AG04449 (cell line): ENCODE data around the gene FAHD2A.
"Not testable (repeated sequence)": the region's sequence is repeated elsewhere in the genome, so short reads cannot be mapped to it uniquely, and the experiment has no call there.

ENCODE experiments used
- CTCF ChIA-PET: fragments of 350-600 bp; formaldehyde crosslinking; extraction: SDS; loops from one replicate; lab custom pipeline; 2021; ENCODE audit warnings: antibody characterized with exemption; lab: Yijun Ruan, JAX
- POLR2A ChIA-PET: fragments of 400-600, 350-600 bp; formaldehyde crosslinking; extraction: SDS; loops from one replicate; lab custom pipeline; 2020; ENCODE audit warnings: antibody characterized with exemption, inconsistent platforms; lab: Yijun Ruan, JAX
- DNase-seq: peaks from one replicate; pipeline ENCODE4 v3.0.0-alpha.2; 2010; ENCODE audit warnings: low read depth, low spot score
- H3K4me3 ChIP-seq: 2 replicates; pipeline ENCODE4 v1.5.1; 2011; ENCODE audit warnings: low read depth, mild to moderate bottlenecking, control low read depth, low read length
- TF ChIP-seq, protein P1 (sequence below): IDR thresholded peaks from one replicate; pipeline ENCODE4 v1.5.1; 2011; ENCODE audit warnings: mild to moderate bottlenecking, moderate library complexity, low read length, control low read depth, inconsistent platforms; ENCODE audit not compliant: insufficient read depth; ENCODE audit errors: missing control alignments

FAHD2A gene

GRCh38 chr2:95392320-95392719 is 10.2 kb upstream of the FAHD2A start:
- H3K4me3 ChIP-seq = no peak overlapping the region
- TF ChIP-seq, protein P1, sequence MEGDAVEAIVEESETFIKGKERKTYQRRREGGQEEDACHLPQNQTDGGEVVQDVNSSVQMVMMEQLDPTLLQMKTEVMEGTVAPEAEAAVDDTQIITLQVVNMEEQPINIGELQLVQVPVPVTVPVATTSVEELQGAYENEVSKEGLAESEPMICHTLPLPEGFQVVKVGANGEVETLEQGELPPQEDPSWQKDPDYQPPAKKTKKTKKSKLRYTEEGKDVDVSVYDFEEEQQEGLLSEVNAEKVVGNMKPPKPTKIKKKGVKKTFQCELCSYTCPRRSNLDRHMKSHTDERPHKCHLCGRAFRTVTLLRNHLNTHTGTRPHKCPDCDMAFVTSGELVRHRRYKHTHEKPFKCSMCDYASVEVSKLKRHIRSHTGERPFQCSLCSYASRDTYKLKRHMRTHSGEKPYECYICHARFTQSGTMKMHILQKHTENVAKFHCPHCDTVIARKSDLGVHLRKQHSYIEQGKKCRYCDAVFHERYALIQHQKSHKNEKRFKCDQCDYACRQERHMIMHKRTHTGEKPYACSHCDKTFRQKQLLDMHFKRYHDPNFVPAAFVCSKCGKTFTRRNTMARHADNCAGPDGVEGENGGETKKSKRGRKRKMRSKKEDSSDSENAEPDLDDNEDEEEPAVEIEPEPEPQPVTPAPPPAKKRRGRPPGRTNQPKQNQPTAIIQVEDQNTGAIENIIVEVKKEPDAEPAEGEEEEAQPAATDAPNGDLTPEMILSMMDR = no peak
- POLR2A ChIA-PET = no interaction called here
- no peak for DNase-seq
- CTCF ChIA-PET = interaction anchor here (1.2 to 8.7 kb wide), 3 partner anchors 10 to 337 kb away, joined by 3 to 74 read pairs (median 8); partner anchors contain the start of gene FAHD2A

- no peak for DNase-seq
- ChIA-PET POLR2A (no interaction called here), CTCF (interaction anchor here (1.0 to 8.7 kb wide), 4 partner anchors 9 to 336 kb away, joined by 3 to 74 read pairs (median 6); partner anchors contain the start of gene FAHD2A)
- TF ChIP-seq, protein P1 = peak; percentile 4
- H3K4me3 ChIP-seq = no peak overlapping the region
These were observed 9.6 kb upstream of the FAHD2A start for GRCh38 chr2:95392730-95393455.

- ChIA-PET POLR2A (no interaction called here), CTCF (interaction anchor here (1.7 kb wide), 1 partner anchor 8 kb away, joined by 8 read pairs; the partner anchor contains the start of gene FAHD2A)
- TF ChIP-seq, protein P1 = no peak
- DNase-seq = no peak
- H3K4me3 ChIP-seq = no peak overlapping the region
These were observed 8.6 kb upstream of the FAHD2A start for GRCh38 chr2:95393901-95394300.

DNA sequence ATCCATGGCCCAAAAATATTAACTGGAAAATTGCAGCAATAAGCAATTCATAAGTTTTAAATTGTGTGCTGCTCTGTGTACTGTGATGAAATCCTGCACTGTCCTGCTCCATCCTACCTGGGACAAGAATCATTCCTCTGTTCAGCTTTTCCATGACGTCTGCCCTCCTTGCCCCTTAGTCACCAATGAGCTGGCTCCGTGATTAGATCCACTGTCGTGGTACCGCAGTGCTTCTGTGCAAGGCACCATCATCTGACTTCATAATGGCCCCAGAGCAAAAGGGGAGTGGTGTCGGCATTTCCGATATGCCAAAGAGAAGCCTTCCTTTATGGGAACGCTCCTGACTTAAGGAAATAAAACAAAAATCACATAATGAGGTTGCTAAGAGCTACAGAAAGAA is 3.4 kb upstream of the FAHD2A start:
- ChIA-PET POLR2A (no interaction called here), CTCF (interaction anchor here (1.7 kb wide), 1 partner anchor 10 kb away, joined by 8 read pairs; no protein-coding TSS in a partner anchor)
- no peak overlapping the region for H3K4me3 ChIP-seq
- TF ChIP-seq, protein P1 = no peak
- DNase-seq = no peak

DNA sequence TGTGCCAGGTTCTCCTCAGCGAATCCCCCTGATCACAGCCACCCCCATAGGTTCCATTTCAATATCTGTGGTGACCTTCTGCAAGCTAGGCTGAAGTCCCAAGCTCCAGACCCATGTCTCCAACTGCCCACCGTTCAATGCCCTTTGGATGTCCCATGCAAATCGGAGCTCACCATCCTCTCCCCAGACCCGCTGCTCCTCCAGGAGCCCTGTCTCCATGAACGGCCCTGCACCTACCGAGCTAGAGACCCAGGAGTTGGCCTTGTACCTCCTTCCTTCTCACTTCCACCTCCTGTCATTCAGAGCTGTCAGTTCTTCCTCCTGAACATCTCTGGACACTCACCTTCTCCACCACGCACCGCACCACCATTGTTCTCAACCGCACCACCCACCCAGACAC is 1.0 kb upstream of the FAHD2A start:
- TF ChIP-seq, protein P1 = no peak
- ChIA-PET POLR2A (no interaction called here), CTCF (interaction anchor here (1.5 to 4.3 kb wide), 6 partner anchors 8 to 328 kb away, joined by 3 to 54 read pairs (median 11); no protein-coding TSS in a partner anchor)
- no peak for DNase-seq
- H3K4me3 ChIP-seq = peak overlapping the region; percentile 96

- CTCF ChIA-PET = interaction anchor here (1.5 to 4.3 kb wide), 7 partner anchors 9 to 333 kb away, joined by 3 to 54 read pairs (median 8); no protein-coding TSS in a partner anchor
- POLR2A ChIA-PET, DNase-seq: not testable (repeated sequence)
- H3K4me3 ChIP-seq = peak overlapping the region; percentile 96
These were observed 521 bp upstream of the FAHD2A start for GRCh38 chr2:95402004-95402369.
